Hypothalamus (tissue), 51 donors: ENCODE measurements around the gene AMIGO2.

Source experiments
- DNase-seq, 51 donors: peaks; one replicate each; lab custom pipeline; 2025; lab: John Stamatoyannopoulos, UW

The AMIGO2 gene

GRCh38 chr12:47038270-47038748 lies 41.5 kb downstream of the AMIGO2 start:
- DNase-seq: no peak

- no peak for DNase-seq
Observed at GRCh38 chr12:47035484-47035883, 44.3 kb downstream of the AMIGO2 start.

- no peak for DNase-seq
Observed at GRCh38 chr12:47034661-47035060, 45.1 kb downstream of the AMIGO2 start.

GRCh38 chr12:47033789-47034555 lies 45.8 kb downstream of the AMIGO2 start:
- no peak for DNase-seq

- no peak for DNase-seq
Observed at GRCh38 chr12:47033081-47033480, 46.7 kb downstream of the AMIGO2 start.

GRCh38 chr12:47032644-47033043 lies 47.1 kb downstream of the AMIGO2 start:
- peak in 1 of 51 donors; percentile 30 for DNase-seq

- no peak for DNase-seq
Observed at GRCh38 chr12:47029903-47030302, 49.9 kb downstream of the AMIGO2 start.

GRCh38 chr12:47028981-47029708 lies 50.6 kb downstream of the AMIGO2 start:
- DNase-seq: no peak

GRCh38 chr12:47028186-47028585 lies 51.6 kb downstream of the AMIGO2 start:
- DNase-seq: no peak
